SK-N-SH (cell line): Measurements from ENCODE around the gene EIF2S2. TPM values are rescaled to one million over a fixed set of nuclear protein-coding genes. Genes with fewer than 3 reads are reported as not detected.

ENCODE experiments used
- CTCF ChIA-PET: fragments of 300-600, 350-600 bp; formaldehyde crosslinking; extraction: SDS; loops from one replicate; lab custom pipeline; 2021; lab: Yijun Ruan, JAX
- POLR2A ChIA-PET: fragments of 350-600 bp; sonication (Branson Sonifier 250); formaldehyde crosslinking; extraction: SDS; loops from one replicate; lab custom pipeline; 2020; ENCODE audit warnings: antibody characterized with exemption, inconsistent platforms; lab: Yijun Ruan, JAX
- DNase-seq: peaks from one replicate; pipeline ENCODE4 v3.0.0; 2012
- H2AFZ ChIP-seq: fragments of 200-600 bp; sonication (generic); 2 replicates; pipeline ENCODE4 v1.8.1; 2016; ENCODE audit warnings: antibody characterized with exemption, mild to moderate bottlenecking, low read depth
- H3F3A ChIP-seq: fragments of 200-600 bp; sonication (generic); replicated peaks from 2 replicates; pipeline ENCODE3; 2016; ENCODE audit warnings: antibody characterized with exemption, mild to moderate bottlenecking; ENCODE audit not compliant: insufficient read depth
- H3K27ac ChIP-seq, 2 experiments: fragments of 200-500 bp in 1 of 2; fragments of 200-600 bp in 1 of 2; sonication (Bioruptor generic) in 1 of 2; sonication (generic), shearing (Covaris generic) in 1 of 2; 2 replicates each; pipeline versions ENCODE4 v1.5.1 to v1.6.1; 2014 to 2016; ENCODE audit warnings: low read depth in 2 of 2, inconsistent platforms in 1 of 2, low read length in 1 of 2, mild to moderate bottlenecking in 1 of 2, mixed read lengths in 1 of 2
- H3K27me3 ChIP-seq: fragments of 200-600 bp; sonication (generic), shearing (Covaris generic); 2 replicates; pipeline ENCODE4 v1.6.1; 2016; ENCODE audit warnings: mixed run types; ENCODE audit not compliant: insufficient read depth
- H3K36me3 ChIP-seq, 2 experiments: fragments of 200-500 bp in 1 of 2; fragments of 200-600 bp in 1 of 2; sonication (Bioruptor generic) in 1 of 2; sonication (generic) in 1 of 2; replicated peaks in 1 of 2; 2 replicates each; pipeline versions ENCODE3 to v1.5.1; 2014 to 2016; ENCODE audit warnings: low read length in 1 of 2, mild to moderate bottlenecking in 1 of 2; ENCODE audit not compliant: insufficient read depth in 2 of 2, control insufficient read depth in 1 of 2
- H3K4me1 ChIP-seq, 2 experiments: fragments of 200-500 bp in 1 of 2; fragments of 200-600 bp in 1 of 2; sonication (Bioruptor generic) in 1 of 2; sonication (generic), shearing (Covaris generic) in 1 of 2; 2 replicates each; pipeline versions ENCODE4 v1.5.1 to v1.6.1; 2014 to 2016; ENCODE audit warnings: low read depth in 1 of 2, low read length in 1 of 2, mixed run types in 1 of 2; ENCODE audit not compliant: insufficient read depth in 2 of 2, control insufficient read depth in 1 of 2
- H3K4me2 ChIP-seq: fragments of 200-600 bp; sonication (generic), shearing (Covaris generic); 2 replicates; pipeline ENCODE4 v1.6.1; 2017; ENCODE audit warnings: mixed run types
- H3K4me3 ChIP-seq, 2 experiments: fragments of 200-500 bp in 1 of 2; fragments of 200-600 bp in 1 of 2; sonication (Bioruptor generic) in 1 of 2; sonication (generic), shearing (Covaris generic) in 1 of 2; 2 replicates each; pipeline versions ENCODE4 v1.5.1 to v1.8.1; 2014 to 2016; ENCODE audit warnings: low read depth in 2 of 2, inconsistent platforms in 1 of 2, low read length in 1 of 2, mild to moderate bottlenecking in 1 of 2, mixed read lengths in 1 of 2, moderate library complexity in 1 of 2
- H3K79me2 ChIP-seq: fragments of 200-600 bp; sonication (generic); 2 replicates; pipeline ENCODE4 v1.8.1; 2017; ENCODE audit warnings: mild to moderate bottlenecking; ENCODE audit not compliant: insufficient read depth
- H3K9ac ChIP-seq: fragments of 200-600 bp; sonication (generic); 2 replicates; pipeline ENCODE4 v1.6.1; 2017; ENCODE audit warnings: mixed run types
- H3K9me2 ChIP-seq: fragments of 200-600 bp; sonication (generic); 2 replicates; pipeline ENCODE4 v1.6.1; 2017; ENCODE audit warnings: mixed run types
- H3K9me3 ChIP-seq: fragments of 200-600 bp; sonication (generic); 2 replicates; pipeline ENCODE4 v1.6.1; 2017; ENCODE audit warnings: mixed run types, mild to moderate bottlenecking, moderate library complexity
- H4K20me1 ChIP-seq: fragments of 200-600 bp; sonication (generic); 2 replicates; pipeline ENCODE4 v1.6.1; 2017; ENCODE audit warnings: mild to moderate bottlenecking, mixed run types; ENCODE audit not compliant: insufficient read depth
- EZH2phosphoT487 ChIP-seq: fragments of 200-600 bp; sonication (generic); IDR thresholded peaks from 2 replicates; pipeline ENCODE4 v1.6.1; 2017; ENCODE audit warnings: low read depth, mixed run types, mild to moderate bottlenecking, antibody characterized with exemption, moderate library complexity, borderline replicate concordance
- JUND ChIP-seq: IDR thresholded peaks from 2 replicates; pipeline ENCODE4 v1.4.0; 2012
- MXI1 ChIP-seq: IDR thresholded peaks from 2 replicates; pipeline ENCODE4 v1.6.1; 2012; ENCODE audit warnings: mild to moderate bottlenecking, low read depth, low read length, improper control_type of control experiment
- NFIC ChIP-seq: IDR thresholded peaks from 2 replicates; pipeline ENCODE4 v1.4.0; 2012; ENCODE audit warnings: borderline replicate concordance
- NRF1 ChIP-seq: IDR thresholded peaks from 2 replicates; pipeline ENCODE4 v1.6.1; 2012; ENCODE audit warnings: low read depth, mild to moderate bottlenecking, low read length
- POLR2AphosphoS5 ChIP-seq: IDR thresholded peaks from 2 replicates; pipeline ENCODE4 v1.6.1; 2012; ENCODE audit warnings: low read depth, low read length
- RCOR1 ChIP-seq: fragments of 150-350 bp; IDR thresholded peaks from 2 replicates; pipeline ENCODE4 v1.6.1; 2017; ENCODE audit warnings: antibody characterized with exemption, low read length
- SIN3A ChIP-seq: IDR thresholded peaks from 2 replicates; pipeline ENCODE4 v1.6.1; 2012; ENCODE audit warnings: low read depth, mild to moderate bottlenecking, low read length, moderate library complexity, borderline replicate concordance
- SMC3 ChIP-seq: IDR thresholded peaks from 2 replicates; pipeline ENCODE4 v1.6.1; 2012; ENCODE audit warnings: low read depth, low read length, improper control_type of control experiment
- USF1 ChIP-seq: IDR thresholded peaks from 2 replicates; pipeline ENCODE4 v1.4.0; 2012; ENCODE audit warnings: low read depth, borderline replicate concordance
- ZBTB33 ChIP-seq: IDR thresholded peaks from 2 replicates; pipeline ENCODE4 v1.4.0; 2012; ENCODE audit warnings: low read depth, borderline replicate concordance
- WGBS: methylation state at CpG from one replicate; pipeline ENCODE4 v1.1.6; 2017; ENCODE audit warnings: low lambda C conversion rate; 5-methylcytosine and 5-hydroxymethylcytosine counted together
- polyA plus RNA-seq, 3 experiments: library from polyadenylated mRNA; depleted of rRNA; stranded (reverse); fragments of >200 nt; gene quantifications; 2 replicates each; pipeline ENCODE4 v1.2.3, GENCODE V29; 2012

Gene EIF2S2
- polyA plus RNA-seq, 1 of the 3 experiments (the other 2 are of a cell fraction), result 50.7 TPM

- H2AFZ ChIP-seq, result no peak overlapping the region
- DNase-seq, result no peak
- H3K4me1 ChIP-seq, result peaks cover 7 to 21% of the 10 kb centered on the region in 2 experiments; a peak in 3 of 4 replicates
- POLR2A ChIA-PET, result no interaction called here
- no peaks in the 10 kb centered on the region for H3K9me3 ChIP-seq
- peaks cover 34 to 42% of the 10 kb centered on the region in 2 experiments for H3K36me3 ChIP-seq
- H3F3A ChIP-seq, result peaks cover 15% of the 10 kb centered on the region
- no peak overlapping the region; a peak in 1 of 4 replicates for H3K4me3 ChIP-seq
- TF ChIP-seq RCOR1, result no peak
- TF ChIP-seq, all 33 proteins: peak for 0
- H4K20me1 ChIP-seq, result peaks cover 70% of the 10 kb centered on the region
- H3K79me2 ChIP-seq, result peaks cover 76% of the 10 kb centered on the region
- H3K4me2 ChIP-seq, result no peak overlapping the region
- H3K27me3 ChIP-seq, result no peaks in the 10 kb centered on the region
- no peak overlapping the region for H3K9ac ChIP-seq
- 96% methylated on average over 6 of the region's 6 CpGs for WGBS
- CTCF ChIA-PET, result interaction anchor here (1.3 to 1.4 kb wide), 2 partner anchors 13 to 32 kb away, joined by 3 read pairs; no protein-coding TSS in a partner anchor
- no peak overlapping the region for H3K27ac ChIP-seq
- H3K9me2 ChIP-seq, result no peaks in the 10 kb centered on the region
Measured at GRCh38 chr20:34109442-34109841, 2.6 kb downstream of the EIF2S2 start.

- Histone ChIP-seq H3K9me3 (no peaks in the 10 kb centered on the region), H3K27me3 (no peaks in the 10 kb centered on the region), H3F3A (peaks cover 16% of the 10 kb centered on the region), H3K4me2 (peak overlapping the region; percentile 43), H3K4me3 (no peak overlapping the region), H4K20me1 (peaks cover 74% of the 10 kb centered on the region), H3K9ac (no peak overlapping the region), H3K79me2 (peaks cover 84% of the 10 kb centered on the region), H3K36me3 (peaks cover 42 to 47% of the 10 kb centered on the region in 2 experiments), H2AFZ (no peak overlapping the region), H3K9me2 (no peaks in the 10 kb centered on the region), H3K4me1 (peaks cover 7 to 21% of the 10 kb centered on the region in 2 experiments; a peak in 3 of 4 replicates), H3K27ac (no peak overlapping the region)
- CTCF ChIA-PET, result interaction anchor here (1.3 to 1.4 kb wide), 2 partner anchors 12 to 31 kb away, joined by 3 read pairs; no protein-coding TSS in a partner anchor
- POLR2A ChIA-PET, result no interaction called here
- TF ChIP-seq NFIC (no peak), SIN3A (no peak), SMC3 (no peak), USF1 (no peak), NRF1 (no peak), POLR2AphosphoS5 (no peak), MXI1 (no peak), EZH2phosphoT487 (no peak), JUND (no peak), ZBTB33 (no peak)
- no peak for DNase-seq
- 88% methylated on average over 4 of the region's 4 CpGs for WGBS
Measured at GRCh38 chr20:34108616-34109174, 3.3 kb downstream of the EIF2S2 start.
